ENCODE measurements around the gene RARA. TPM values are rescaled to one million over a fixed set of nuclear protein-coding genes. Genes with fewer than 3 reads are reported as not detected.

RARA gene
- total RNA-seq, 4 donors from 2014 or later, result 26.2 to 53.5 (median 52.2) TPM

DNA sequence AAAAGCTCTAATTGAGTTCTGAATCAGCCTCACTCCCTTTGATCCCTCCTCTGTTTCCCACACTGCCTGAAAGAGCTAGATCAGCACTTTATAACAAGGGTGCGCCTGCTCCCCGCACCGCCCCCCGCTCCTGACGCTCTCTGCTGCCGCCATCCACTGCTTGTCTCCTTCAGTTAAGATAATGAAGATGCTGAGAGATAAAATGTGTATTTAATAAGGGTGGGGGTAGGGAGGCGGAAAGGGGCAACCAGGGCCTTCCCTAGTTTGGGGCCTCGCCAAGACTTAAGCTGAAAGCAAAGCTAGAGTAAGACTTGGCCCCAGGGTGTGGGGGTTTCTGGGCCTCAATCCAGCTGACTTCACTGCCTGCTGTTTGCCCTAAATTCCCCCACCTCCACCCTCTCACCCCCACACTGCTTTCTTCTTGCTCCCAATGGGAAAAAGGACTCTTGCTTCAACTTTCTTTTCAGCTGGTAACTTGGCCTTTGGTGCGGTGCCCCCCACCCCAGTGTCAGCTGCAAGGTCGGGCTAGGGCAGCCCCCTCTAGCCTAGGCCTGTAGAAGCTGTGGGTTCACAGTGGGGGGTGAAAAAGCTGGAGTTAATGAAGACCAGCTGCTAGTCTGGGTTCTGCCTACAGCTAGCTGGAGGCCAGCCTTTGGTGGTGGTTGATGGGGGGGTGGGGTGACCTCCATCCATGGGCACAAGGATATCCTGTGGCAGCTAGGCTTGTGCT, 1.8 kb upstream of the RARA start:
- TF ChIP-seq POLR2A (IDR thresholded peaks at IDR 0.05; ENCODE audit: low read depth) (no peak), EP300 (IDR thresholded peaks at IDR 0.05) (no peak), POLR2AphosphoS5 (IDR thresholded peaks at IDR 0.05) (no peak)
- TF ChIP-seq, protein P1, sequence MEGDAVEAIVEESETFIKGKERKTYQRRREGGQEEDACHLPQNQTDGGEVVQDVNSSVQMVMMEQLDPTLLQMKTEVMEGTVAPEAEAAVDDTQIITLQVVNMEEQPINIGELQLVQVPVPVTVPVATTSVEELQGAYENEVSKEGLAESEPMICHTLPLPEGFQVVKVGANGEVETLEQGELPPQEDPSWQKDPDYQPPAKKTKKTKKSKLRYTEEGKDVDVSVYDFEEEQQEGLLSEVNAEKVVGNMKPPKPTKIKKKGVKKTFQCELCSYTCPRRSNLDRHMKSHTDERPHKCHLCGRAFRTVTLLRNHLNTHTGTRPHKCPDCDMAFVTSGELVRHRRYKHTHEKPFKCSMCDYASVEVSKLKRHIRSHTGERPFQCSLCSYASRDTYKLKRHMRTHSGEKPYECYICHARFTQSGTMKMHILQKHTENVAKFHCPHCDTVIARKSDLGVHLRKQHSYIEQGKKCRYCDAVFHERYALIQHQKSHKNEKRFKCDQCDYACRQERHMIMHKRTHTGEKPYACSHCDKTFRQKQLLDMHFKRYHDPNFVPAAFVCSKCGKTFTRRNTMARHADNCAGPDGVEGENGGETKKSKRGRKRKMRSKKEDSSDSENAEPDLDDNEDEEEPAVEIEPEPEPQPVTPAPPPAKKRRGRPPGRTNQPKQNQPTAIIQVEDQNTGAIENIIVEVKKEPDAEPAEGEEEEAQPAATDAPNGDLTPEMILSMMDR (IDR thresholded peaks at IDR 0.05), result no peak
- H3K9me3 ChIP-seq, result no peaks in the 10 kb centered on the region
- intact Hi-C loops (cut with DNase I), result loop anchor here (10.0 kb wide), 1 partner anchor 108 kb away; the partner anchor contains the start of gene TOP2A
- H3K4me3 ChIP-seq, result no peak overlapping the region
- H3K27ac ChIP-seq (replicated peaks in 1 of 4), result peak overlapping the region; percentile 53 to 96 (median 83)
- 53% methylated on average over 10 of the region's 10 CpGs for whole genome bisulfite sequencing
- H3K36me3 ChIP-seq, result no peaks in the 10 kb centered on the region
- peaks cover 73 to 87% (median 81%) of the 10 kb centered on the region in 4 donors for H3K4me1 ChIP-seq
- DNase-seq (ENCODE audit: extremely low spot score), result no peak
- no peaks in the 10 kb centered on the region for H3K27me3 ChIP-seq

DNA sequence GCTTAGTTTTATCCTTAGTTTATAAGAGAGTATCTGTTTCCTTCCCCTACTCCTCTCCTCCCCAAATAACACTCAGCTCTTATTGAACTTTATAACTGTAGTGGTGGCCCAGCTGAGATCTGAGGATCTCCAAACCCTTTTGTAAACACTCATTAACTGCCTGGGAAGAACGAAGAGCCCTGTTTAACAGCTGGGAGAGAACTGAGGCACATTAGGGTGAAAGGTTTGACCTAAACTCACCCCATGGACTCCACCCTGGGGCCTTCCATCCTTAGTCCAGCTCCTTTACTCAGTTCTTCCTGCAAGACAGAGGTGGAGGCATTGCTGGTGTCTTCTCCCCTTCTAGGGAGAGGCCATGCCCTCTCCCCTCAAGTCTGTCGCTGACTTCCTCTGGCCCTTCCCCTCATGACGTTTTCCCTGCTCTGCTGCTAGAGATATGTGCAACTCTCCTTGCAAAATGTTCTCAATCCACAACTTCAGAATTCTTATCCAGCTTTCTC, 1.2 kb upstream of the RARA start:
- peak overlapping the region; percentile 53 to 96 (median 83) for H3K27ac ChIP-seq (replicated peaks in 1 of 4)
- H3K27me3 ChIP-seq, result no peaks in the 10 kb centered on the region
- H3K36me3 ChIP-seq, result no peaks in the 10 kb centered on the region
- H3K4me3 ChIP-seq, result no peak overlapping the region
- no peak for TF ChIP-seq EP300 (IDR thresholded peaks at IDR 0.05)
- no peak for TF ChIP-seq POLR2AphosphoS5 (IDR thresholded peaks at IDR 0.05)
- TF ChIP-seq, protein P1 (IDR thresholded peaks at IDR 0.05), result no peak
- no peak for TF ChIP-seq POLR2A (IDR thresholded peaks at IDR 0.05; ENCODE audit: low read depth)
- H3K9me3 ChIP-seq, result no peaks in the 10 kb centered on the region
- intact Hi-C loops (cut with DNase I), result loop anchor here (10.0 kb wide), 1 partner anchor 107 kb away; the partner anchor contains the start of gene TOP2A
- 43% methylated on average over 3 of the region's 3 CpGs for WGBS
- DNase-seq (ENCODE audit: extremely low spot score), result no peak
- peaks cover 79 to 93% (median 86%) of the 10 kb centered on the region in 4 donors for H3K4me1 ChIP-seq

DNA sequence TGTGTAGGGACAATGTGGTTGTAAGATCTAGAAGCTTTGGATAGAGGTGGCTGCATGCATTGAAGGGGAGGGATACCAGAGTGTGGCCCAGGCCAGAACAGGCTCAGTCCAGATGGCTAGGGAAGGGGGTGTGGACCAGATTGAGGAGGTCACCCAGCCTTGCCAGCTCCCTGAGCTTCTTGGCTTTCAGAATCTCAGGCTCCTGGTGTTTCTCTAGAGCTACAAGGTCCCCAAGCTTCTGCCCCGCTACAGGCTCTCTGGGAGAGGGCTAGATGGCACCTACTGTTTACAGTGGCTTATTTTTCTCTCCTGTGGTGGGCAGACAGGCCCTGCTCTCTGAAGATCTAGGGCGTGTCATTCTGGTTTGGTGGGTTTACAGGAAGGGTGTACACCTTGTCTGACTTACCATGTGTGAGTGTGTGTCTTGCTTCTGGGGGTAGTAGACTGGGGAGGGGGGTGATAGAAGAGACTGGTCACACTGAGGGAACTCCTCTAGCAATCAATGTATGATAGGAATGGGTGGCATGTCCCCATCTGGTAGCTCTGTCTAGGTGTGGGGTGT, 1.1 kb downstream of the RARA start:
- H3K4me1 ChIP-seq, result peaks cover 83 to 93% (median 87%) of the 10 kb centered on the region in 4 donors
- DNase-seq (ENCODE audit: extremely low spot score), result no peak

DNA sequence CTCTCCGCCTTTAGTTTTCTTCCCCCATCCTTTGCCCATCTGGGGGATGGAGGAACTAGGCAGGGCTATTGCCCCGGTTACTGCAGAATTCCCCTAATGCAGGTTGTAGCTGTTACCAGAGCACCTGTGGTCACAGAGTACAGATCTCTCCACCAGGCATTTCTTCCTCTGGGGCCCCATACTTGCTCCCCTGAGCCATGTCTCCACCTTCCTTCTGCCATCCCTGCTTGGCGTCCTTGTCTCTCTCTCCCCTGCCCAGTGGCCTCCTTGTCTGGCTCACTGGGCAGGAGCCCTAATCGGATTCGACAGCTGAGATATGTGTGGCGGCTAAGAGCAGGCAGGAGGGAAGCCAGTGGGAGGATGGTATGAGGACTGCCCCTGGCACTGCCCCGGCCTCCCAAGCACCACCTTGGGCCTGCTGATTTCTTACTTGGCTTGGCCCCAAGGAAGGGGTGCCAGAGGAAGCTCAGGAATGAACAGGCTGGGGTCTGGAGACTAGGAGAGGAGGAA, 2.0 kb downstream of the RARA start:
- Histone ChIP-seq H3K4me3 (no peak overlapping the region), H3K4me1 (peaks cover 92 to 100% (median 95%) of the 10 kb centered on the region in 4 donors), H3K27ac (replicated peaks in 1 of 4) (peak overlapping the region; percentile 94 to 98 (median 96)), H3K9me3 (no peaks in the 10 kb centered on the region), H3K36me3 (no peaks in the 10 kb centered on the region), H3K27me3 (no peaks in the 10 kb centered on the region)
- intact Hi-C loops (cut with DNase I), result no loop called here
- no peak for TF ChIP-seq POLR2AphosphoS5 (IDR thresholded peaks at IDR 0.05)
- no peak for TF ChIP-seq EP300 (IDR thresholded peaks at IDR 0.05)
- no peak for TF ChIP-seq POLR2A (IDR thresholded peaks at IDR 0.05; ENCODE audit: low read depth)
- TF ChIP-seq, protein P1 (IDR thresholded peaks at IDR 0.05), result no peak
- no peak for DNase-seq (ENCODE audit: extremely low spot score)
- 45% methylated on average over 7 of the region's 7 CpGs for WGBS

More for the DNA sequence above, 1.1 kb downstream of the RARA start:
- TF ChIP-seq, protein P1 (IDR thresholded peaks at IDR 0.05), result no peak
- TF ChIP-seq EP300 (IDR thresholded peaks at IDR 0.05), result no peak
- no peak for TF ChIP-seq POLR2A (IDR thresholded peaks at IDR 0.05; ENCODE audit: low read depth)
- no peak for TF ChIP-seq POLR2AphosphoS5 (IDR thresholded peaks at IDR 0.05)
- Histone ChIP-seq H3K36me3 (no peaks in the 10 kb centered on the region), H3K9me3 (no peaks in the 10 kb centered on the region), H3K4me3 (peak overlapping the region; percentile 55 to 69 (median 56)), H3K27ac (replicated peaks in 1 of 4) (peak overlapping the region; percentile 94 to 98 (median 96)), H3K27me3 (no peaks in the 10 kb centered on the region)
- intact Hi-C loops (cut with DNase I), result loop anchor here (10.0 kb wide), 1 partner anchor 105 kb away; the partner anchor contains the start of gene TOP2A
- 63% methylated on average over 2 of the region's 2 CpGs for WGBS
